Lung (tissue), 12 donors: ENCODE data around the gene KIF26B. TPM values are rescaled to one million over a fixed set of nuclear protein-coding genes. Genes with fewer than 3 reads are reported as not detected.

ENCODE experiments used
- ATAC-seq: fragments of 200-7000 bp; cut with Tn5 transposase; one replicate; pipeline ENCODE4 v1.9.1; 2020; ENCODE audit warnings: moderate number of reproducible peaks; ENCODE audit not compliant: insufficient read depth, low FRiP score
- DNase-seq, 3 donors: peaks; one replicate each; pipeline ENCODE4 v3.0.0-alpha.2; 2013 to 2017
- H3K27ac ChIP-seq, 2 donors: one replicate each; pipeline ENCODE4 v1.5.1; 2013; ENCODE audit warnings: mild to moderate bottlenecking in 2 of 2, moderate library complexity in 2 of 2, control low read depth in 1 of 2, inconsistent platforms in 1 of 2, low read depth in 1 of 2, low read length in 1 of 2
- H3K27me3 ChIP-seq, 3 donors: one replicate each; pipeline ENCODE4 v1.5.1; 2013; ENCODE audit warnings: low read length in 2 of 3; ENCODE audit not compliant: control insufficient read depth in 3 of 3, insufficient read depth in 3 of 3
- H3K36me3 ChIP-seq, 4 donors: one replicate each; pipeline ENCODE4 v1.5.1; 2013; ENCODE audit warnings: low read length in 4 of 4, mild to moderate bottlenecking in 1 of 4, moderate library complexity in 1 of 4; ENCODE audit not compliant: control insufficient read depth in 4 of 4, insufficient read depth in 4 of 4
- H3K4me1 ChIP-seq, 5 donors: one replicate each; pipeline ENCODE4 v1.5.1; 2013; ENCODE audit warnings: low read length in 5 of 5, mild to moderate bottlenecking in 2 of 5, moderate library complexity in 1 of 5; ENCODE audit not compliant: control insufficient read depth in 5 of 5, insufficient read depth in 5 of 5
- H3K4me3 ChIP-seq: one replicate; pipeline ENCODE4 v1.5.1; 2013; ENCODE audit warnings: mild to moderate bottlenecking, control low read depth, moderate library complexity
- H3K9ac ChIP-seq, 2 donors: one replicate each; pipeline ENCODE4 v1.5.1; 2013; ENCODE audit warnings: low read length in 2 of 2, control low read depth in 1 of 2; ENCODE audit not compliant: insufficient read depth in 1 of 2
- H3K9me3 ChIP-seq, 4 donors: one replicate each; pipeline ENCODE4 v1.5.1; 2013; ENCODE audit warnings: low read length in 3 of 4, mild to moderate bottlenecking in 1 of 4, moderate library complexity in 1 of 4; ENCODE audit not compliant: control insufficient read depth in 4 of 4, insufficient read depth in 3 of 4
- WGBS, 2 donors: extraction: QIAGEN DNeasy Blood & Tissue Kit; methylation state at CpG; one replicate each; pipeline ENCODE4 v1.1.7; 2013; 5-methylcytosine and 5-hydroxymethylcytosine counted together
- polyA plus RNA-seq, 2 donors: library from polyadenylated mRNA; stranded (reverse); fragments of 200-250 nt; gene quantifications; one replicate each; pipeline ENCODE4 v1.2.1, GENCODE V29; 2013
- total RNA-seq, 2 donors: library from RNA; depleted of rRNA in 1 of 2; stranded (reverse); fragments of >200 nt in 1 of 2; gene quantifications; one replicate each; pipeline ENCODE4 v1.2.1, GENCODE V29; 2014 to 2021
- TF ChIP-seq, protein P1 (sequence below): IDR thresholded peaks from 2 replicates; pipeline ENCODE4 v1.5.1; 2012; ENCODE audit warnings: mild to moderate bottlenecking; ENCODE audit errors: control extremely low read depth, extremely low read depth
- donor health status: control.
- donor health status: control.
- donor health status: Bipolar disorder and iron deficiency.
- donor health status: healthy.
- donor health status: DM: yes; HTN: yes; CAD: no.

KIF26B gene
- total and polyA plus RNA-seq, 4 donors: 0.61 to 6.7 (median 2.2) TPM

DNA sequence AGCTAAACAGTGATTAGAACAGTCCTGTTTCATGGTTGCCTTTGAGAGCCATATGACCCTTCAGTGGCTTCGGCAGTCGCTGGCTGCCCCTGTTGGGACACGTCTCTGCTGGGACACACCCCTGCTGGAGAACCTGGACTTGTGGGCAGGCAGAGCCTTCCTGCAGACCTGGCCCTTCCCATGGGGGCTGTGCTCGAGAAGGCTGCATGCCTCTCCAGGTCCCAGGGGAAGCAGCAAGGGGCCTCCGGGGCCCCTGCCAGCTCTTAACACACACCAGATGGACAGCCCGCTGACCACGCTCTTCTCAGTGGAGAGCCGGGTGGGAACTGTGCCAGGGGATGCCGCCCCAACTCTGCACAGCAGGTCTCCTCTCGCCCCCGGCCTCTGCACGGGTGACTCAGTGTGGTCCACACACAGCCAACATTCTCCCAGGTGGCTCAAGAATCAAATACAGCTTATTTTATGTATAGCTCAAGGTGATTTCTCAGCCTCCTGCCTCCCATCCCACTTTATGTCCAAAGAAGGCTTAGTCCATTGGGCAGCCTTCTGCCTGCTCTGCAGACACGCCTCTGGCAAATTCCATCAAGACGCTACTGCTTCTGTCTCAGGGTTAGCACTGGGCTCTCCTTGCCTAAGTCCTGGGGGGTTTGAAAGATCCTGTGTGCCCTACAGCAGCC, 450.8 kb downstream of the KIF26B start:
- H3K4me3 ChIP-seq: no peak overlapping the region
- H3K9ac ChIP-seq: no peak overlapping the region
- no peak overlapping the region for H3K27ac ChIP-seq
- ATAC-seq: no peak
- H3K36me3 ChIP-seq: no peaks in the 10 kb centered on the region
- peaks cover 0 to 31% (median 11%) of the 10 kb centered on the region in 5 donors for H3K4me1 ChIP-seq
- peak; percentile 70 to 73 (median 73) for DNase-seq
- 61 to 63% methylated on average over 14 of the region's 14 CpGs for WGBS, 2 donors
- TF ChIP-seq, protein P1, sequence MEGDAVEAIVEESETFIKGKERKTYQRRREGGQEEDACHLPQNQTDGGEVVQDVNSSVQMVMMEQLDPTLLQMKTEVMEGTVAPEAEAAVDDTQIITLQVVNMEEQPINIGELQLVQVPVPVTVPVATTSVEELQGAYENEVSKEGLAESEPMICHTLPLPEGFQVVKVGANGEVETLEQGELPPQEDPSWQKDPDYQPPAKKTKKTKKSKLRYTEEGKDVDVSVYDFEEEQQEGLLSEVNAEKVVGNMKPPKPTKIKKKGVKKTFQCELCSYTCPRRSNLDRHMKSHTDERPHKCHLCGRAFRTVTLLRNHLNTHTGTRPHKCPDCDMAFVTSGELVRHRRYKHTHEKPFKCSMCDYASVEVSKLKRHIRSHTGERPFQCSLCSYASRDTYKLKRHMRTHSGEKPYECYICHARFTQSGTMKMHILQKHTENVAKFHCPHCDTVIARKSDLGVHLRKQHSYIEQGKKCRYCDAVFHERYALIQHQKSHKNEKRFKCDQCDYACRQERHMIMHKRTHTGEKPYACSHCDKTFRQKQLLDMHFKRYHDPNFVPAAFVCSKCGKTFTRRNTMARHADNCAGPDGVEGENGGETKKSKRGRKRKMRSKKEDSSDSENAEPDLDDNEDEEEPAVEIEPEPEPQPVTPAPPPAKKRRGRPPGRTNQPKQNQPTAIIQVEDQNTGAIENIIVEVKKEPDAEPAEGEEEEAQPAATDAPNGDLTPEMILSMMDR: no peak
- H3K27me3 ChIP-seq: no peaks in the 10 kb centered on the region
- H3K9me3 ChIP-seq: no peaks in the 10 kb centered on the region

DNA sequence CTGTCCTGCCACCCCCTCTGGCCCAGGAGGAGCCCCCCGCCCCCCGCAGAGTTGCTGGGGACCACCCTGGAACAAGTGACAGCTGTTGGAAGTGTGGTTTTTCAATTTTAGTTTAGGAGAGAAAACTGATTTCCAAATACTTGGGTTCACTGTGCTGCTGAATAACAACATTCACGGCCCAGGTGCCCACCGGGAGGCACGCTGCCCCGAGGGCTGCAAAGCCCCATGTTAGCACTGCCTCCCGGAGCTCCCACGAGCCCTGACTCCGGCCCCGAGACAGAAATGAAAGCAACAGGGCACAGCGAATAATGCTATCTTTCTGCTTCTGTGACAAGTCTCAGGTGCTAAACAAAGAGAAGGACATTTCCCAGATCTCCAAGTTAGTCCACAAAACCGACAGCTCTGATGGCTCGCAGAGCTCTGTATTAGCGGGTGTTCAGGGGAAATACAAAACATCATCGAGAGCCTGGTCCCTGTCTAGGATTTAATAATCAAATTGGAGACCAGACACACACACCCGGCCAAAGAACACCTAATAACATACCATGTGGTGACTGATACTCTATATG, 451.5 kb downstream of the KIF26B start:
- no peak overlapping the region for H3K9ac ChIP-seq
- TF ChIP-seq, protein P1: no peak
- no peaks in the 10 kb centered on the region for H3K9me3 ChIP-seq
- no peak overlapping the region for H3K27ac ChIP-seq
- H3K4me1 ChIP-seq: peaks cover 0 to 31% (median 8%) of the 10 kb centered on the region in 5 donors
- H3K36me3 ChIP-seq: no peaks in the 10 kb centered on the region
- H3K4me3 ChIP-seq: no peak overlapping the region
- WGBS, 2 donors: 90 to 97% methylated on average over 16 of the region's 16 CpGs
- ATAC-seq: no peak
- DNase-seq: no peak
- H3K27me3 ChIP-seq: no peaks in the 10 kb centered on the region

DNA sequence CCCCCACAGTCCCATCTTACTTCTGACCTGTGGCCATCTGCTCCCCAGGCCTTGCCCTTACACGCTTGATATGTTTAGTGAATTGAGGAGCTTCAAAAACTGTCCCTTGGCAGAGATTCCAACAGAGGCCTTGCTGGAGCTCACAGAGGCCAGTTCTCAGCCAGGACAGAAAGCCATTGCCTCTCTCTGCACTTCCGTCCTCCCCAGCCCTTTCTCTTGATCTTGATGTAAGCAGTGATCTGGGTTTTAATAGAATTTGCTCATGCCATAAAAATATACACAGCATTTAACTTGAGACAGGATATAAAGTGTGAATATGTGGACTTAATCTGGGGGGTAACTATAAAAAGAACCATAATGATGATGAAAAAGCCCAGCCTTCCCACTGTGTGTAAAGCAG, 453.5 kb downstream of the KIF26B start:
- no peaks in the 10 kb centered on the region for H3K36me3 ChIP-seq
- peak in 2 of 3 donors; percentile 59 to 77 for DNase-seq
- H3K27me3 ChIP-seq: no peaks in the 10 kb centered on the region
- no peak overlapping the region for H3K27ac ChIP-seq
- no peaks in the 10 kb centered on the region for H3K9me3 ChIP-seq
- no peak overlapping the region for H3K9ac ChIP-seq
- H3K4me1 ChIP-seq: peaks cover 0 to 31% (median 6%) of the 10 kb centered on the region in 5 donors
- TF ChIP-seq, protein P1: no peak
- no peak for ATAC-seq
- WGBS, 2 donors: 72 to 76% methylated on average over 2 of the region's 2 CpGs
- no peak overlapping the region for H3K4me3 ChIP-seq
